ENCODE results near the gene TMEM109.

Gene TMEM109

DNA sequence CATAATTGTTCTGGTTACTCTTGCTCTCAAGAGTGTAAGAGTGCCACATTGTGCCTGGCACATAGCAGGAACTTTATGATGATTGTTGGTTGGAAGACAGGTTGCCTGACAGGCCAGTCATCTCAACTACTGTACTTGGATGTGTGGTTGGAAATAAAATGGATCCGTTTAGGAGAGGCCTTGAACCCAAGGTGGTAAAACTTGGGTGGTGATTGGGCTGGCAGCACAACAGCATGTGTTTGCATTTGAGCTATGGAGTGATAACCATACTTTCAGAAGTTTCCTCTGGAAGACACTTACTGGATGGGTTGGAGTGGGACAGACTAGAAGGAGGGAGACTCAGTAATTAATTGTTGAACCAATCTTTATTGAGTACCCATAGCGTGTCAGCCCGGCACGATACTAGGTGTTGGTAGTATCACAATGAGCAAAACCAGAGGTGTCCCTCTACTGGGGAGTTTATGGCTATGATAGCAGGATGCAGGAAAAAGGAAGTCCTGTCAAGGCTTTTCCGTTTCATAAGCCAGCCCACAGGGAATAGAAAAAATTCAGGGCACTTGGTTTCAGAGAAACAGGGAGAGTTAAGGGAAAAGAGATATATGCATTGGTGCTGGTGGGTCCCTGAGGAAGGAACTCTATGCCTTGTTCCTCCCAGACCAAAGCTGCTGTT is 3.1 kb upstream of the TMEM109 start:
- no peak for DNase-seq

DNA sequence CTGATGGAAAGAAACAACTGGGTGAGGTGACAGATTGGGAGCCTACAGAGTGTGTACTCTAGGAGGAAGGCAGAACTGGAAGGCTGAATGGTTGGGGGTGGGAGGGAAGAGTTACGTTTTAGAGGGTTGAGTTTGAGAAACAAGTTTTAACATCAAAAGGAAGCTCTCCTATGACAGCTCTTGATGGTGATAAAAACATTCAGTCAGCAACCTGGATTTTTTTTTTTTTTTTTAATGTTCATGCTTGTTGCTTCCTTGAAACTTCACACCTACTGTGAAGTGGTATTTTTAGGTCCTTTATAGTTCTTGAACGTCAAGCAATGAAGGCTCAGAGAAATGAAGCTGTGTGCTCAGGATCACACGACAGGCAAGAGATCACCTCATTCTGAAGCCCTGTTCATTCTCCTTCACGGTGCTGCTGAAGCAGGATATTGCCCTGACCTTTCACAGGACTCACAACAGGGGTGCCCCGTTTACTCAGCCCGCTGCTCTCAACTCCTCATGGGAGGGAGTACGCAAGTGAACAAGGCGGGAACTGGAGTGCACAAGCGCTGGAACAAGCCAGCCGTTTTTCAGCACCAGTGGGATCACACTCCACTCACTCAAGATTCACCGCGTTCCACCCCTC is 1.6 kb upstream of the TMEM109 start:
- no peak for DNase-seq

DNA sequence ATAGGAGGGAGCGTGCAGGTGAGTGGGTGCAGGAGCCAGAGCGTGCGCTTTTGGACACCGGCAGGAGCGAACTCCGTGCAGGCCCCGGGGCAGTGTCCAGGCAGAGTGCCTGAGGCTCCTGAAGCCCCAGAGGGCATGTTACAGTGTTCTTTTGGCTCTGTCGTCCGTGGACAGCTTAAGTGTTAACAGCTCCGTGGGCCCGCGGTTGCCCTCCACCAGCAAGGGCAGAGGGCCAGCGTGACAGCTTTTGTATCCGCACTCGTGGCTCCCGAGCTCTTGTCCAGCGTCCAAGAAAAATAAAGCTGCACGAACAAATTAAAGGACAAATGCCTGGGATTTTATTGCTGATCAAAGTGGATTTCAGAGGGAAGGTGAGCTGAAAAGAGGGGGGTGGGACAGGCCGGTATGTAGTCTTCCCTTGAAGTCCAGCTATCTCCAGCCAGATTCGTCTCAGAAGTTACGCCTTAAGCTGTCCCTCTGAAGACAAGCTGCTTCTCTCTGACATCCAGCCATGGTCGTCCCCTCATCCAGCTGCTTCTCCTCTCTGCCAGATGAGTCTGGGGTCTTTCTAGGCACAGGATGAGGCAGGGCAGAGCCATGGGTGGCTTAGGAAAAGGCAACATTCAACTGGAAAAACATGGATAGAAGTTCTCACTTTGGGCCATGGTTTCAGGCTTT is 968 bp upstream of the TMEM109 start:
- DNase-seq = no peak

DNA sequence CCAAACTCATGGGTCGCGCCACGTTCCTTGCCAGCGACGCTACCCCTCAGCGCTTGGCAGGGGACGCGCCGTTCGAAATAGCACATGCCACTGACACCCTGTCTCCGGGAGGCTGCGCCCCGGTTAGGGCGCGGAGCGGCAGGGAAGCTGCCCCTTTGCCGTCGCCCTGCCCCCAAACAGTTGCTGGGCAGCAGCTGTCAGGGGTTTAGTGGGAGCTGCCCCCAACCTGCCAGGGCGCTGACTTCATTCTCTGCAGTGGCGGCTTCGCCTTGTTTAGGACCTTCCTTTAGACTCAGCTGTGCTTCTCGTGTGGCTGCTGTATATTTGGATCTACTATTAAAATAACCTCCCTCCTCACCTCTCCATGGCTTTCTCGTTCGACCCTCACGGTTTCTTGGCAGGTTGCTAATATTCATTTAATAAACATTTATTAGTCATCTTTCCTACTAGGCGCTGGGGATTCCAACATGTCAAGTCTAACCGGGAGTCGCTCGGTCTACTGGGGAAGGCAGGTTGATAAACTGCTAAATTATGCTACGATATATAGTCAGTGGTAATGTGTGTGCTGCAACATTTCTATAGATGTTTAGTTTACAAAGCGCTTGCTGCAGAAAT is 782 bp downstream of the TMEM109 start:
- no peak for DNase-seq

DNA sequence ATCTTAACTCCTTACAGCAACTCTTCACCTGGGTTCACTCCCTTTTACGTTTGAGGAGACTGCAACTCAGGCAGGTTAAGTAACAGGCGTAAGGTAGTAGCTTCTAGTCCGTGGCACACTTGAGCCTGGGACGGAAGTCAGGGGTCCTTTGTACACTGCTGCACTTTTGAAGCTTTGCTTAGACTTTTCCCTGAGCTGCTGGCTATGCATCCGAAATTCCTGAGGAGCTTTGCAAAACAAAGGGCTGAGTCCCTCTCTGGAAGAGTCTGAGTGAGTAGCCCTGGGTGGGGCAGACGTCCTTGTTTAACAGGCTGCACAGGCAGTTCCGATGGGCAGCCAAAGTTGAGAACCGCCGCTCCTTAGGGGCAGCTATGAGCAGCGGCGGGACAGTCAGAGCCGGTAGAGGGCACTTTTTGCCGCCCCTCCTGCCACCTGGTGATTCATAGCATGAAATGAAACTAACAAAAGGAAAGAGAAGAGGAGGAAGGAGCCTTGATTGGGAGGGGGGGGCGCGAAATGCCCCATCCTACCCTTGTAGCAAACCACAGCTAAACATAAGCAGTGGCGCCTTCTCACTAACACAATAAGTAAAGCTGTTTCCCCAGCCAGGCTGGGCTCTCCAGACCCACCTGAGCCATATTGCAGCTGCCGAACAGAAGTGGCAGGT is 1.4 kb downstream of the TMEM109 start:
- DNase-seq = peak; percentile 67

DNA sequence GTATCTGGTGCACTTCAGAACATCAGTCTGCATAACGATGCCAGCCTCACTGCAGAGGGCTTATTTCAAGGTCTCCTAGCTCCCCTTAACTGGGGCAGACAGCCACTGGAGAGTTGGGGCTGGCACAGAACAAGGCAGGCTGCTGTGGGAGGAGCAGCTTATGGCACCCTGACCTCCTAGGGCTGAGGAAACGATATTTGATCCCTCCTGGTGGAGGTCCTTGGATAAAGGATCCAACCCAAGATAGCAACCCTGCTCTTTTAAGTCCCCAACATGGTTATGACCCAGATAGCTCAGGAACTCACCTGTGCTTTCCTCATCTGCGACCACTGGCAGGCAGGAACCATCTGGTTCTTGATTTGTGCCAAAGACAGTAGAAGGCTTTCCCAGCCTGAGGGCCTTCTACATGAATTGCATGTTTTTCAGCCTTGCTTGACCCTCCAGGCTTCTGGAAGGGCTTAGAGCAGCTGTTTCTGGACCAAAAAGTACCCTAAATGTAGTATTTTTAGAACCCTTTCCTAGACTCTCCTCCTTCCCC is 2.8 kb downstream of the TMEM109 start:
- no peak for DNase-seq

DNA sequence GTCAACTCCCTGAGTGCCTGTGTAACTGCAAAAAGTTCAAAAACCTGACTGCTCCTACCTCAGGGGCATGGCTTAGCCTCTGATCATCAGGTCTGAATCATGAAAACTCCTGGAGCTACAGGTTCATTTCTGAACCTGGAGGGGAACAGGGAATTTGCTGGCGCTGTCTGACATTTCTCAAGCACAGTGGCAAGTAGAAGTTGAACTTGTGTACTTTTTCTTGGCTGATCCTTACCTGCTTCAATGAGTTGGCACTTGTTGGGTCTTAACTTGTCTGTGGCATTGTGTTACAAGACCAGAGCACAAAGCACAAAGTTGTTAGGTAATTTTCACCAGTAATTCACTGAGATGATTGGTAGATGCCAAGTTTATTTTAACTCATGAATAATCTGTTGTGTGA is 3.3 kb downstream of the TMEM109 start:
- no peak for DNase-seq

DNA sequence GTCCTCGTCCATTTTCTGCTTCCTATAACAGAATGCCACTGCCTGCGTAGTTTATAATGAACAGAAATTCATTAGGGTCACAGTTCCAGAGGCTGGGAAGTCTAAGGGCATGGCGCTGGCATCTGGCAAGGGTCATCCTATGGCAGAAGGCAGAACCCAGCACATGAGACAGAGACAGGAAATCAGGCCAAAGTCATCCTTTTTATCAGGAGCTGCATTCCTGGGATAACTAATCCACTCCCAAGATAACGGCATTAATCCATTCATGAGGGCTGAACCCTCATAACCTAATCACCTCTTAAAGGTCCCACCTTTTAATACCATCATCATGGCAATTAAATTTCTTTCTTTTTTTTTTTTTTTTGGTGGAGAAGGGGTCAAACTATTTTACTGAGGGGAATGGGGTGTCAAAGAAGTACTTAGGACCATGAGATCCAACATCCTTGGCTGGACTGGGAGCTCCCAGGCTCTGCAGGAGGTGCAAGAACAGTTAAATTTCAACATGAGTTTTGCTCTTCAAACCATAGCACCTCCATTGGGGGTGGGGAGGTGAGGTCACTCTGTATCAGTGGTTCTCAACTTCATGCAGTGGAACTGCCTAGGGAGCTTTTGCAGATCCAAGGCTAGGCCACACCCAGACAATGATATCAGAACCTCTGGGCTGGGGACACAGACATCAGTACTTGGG is 4.4 kb downstream of the TMEM109 start:
- DNase-seq = no peak

DNA sequence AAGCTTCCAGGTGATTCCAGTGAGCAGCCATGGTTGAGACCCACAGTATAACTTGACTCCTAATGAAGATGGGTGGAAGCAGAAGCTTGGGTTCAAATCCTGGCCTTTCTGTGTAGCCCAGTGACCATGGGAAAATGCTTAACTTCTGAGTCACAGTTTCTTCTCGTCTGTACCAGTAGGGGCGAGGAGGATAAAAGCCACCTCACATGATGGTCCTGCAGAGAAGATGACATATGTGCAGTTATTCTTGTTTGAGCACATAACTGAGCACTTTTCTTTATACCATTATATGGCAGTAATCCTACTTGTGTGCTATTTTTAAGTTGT is 4.9 kb downstream of the TMEM109 start:
- no peak for DNase-seq

DNA sequence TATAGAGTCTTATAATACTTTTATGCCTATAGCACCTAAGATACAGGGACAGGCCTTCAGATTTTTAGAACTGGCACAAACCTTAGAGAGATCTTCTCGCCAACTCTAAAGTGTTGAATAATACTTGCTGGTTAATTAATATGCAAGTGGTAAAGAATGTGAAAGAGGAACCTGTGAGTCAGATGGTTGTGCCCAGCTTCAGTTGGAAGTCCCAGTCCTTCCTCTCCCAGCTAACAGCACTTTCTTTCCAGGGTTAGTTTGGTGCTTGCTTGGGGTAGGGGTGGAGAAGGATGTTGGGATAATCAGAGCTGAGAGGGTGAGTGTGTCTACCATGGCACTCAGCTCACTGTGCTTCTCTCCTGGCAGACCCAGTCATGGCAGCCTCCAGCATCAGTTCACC is 5.4 kb downstream of the TMEM109 start:
- DNase-seq = no peak

DNA sequence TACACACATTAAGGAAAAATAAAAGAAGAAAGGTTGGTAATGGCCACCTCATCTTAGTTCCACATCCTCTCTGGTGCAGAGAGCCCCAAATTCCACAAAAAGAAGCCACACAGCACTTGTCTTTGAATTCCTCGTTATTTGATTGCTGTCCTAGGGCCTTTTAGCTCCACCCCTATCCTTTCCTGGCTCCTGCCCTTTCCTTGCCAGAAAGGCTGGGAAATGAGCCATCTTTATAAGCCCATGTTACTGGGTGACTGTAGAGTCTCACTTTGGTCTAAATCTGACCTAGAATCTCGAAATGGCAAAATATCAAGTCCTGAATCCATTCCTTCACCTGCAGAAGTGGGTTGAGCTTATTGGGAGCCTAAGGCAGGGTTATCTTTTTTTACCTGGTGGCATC is 6.0 kb downstream of the TMEM109 start:
- DNase-seq = no peak

DNA sequence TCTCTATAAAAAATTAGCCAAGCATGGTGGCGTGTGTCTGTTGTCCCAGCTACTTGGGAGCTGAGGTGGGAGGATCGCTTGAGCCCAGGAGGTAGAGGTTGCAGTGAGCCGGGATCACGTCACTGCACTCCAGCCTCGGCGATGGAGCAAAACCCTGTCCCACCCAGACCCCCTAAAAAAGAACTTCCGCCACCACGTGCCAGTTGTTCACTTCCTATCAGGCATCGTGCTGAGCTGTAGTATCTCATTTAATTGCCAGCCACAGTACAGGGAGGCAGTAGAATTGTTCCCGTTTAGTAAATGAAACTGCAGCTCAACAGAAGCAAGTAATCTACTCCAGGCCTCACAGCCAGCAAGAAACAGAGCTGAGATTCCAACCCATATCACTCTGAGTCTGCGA is 7.3 kb downstream of the TMEM109 start:
- no peak for DNase-seq

DNA sequence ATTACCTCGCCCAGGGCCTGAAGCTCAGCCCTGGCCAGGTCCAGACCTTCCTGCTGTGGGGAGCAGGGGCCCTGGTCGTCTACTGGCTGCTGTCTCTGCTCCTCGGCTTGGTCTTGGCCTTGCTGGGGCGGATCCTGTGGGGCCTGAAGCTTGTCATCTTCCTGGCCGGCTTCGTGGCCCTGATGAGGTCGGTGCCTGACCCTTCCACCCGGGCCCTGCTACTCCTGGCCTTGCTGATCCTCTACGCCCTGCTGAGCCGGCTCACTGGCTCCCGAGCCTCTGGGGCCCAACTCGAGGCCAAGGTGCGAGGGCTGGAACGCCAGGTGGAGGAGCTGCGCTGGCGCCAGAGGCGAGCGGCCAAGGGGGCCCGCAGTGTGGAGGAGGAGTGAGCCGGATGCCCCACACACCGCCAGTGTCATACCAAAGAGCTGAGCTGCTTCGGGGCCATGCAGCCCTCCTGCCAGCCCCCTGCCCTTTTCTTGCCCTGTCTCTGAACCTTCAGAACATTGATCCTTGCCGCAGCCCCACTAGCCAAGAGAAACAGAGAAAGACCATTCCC is 7.9 kb downstream of the TMEM109 start:
- DNase-seq = no peak

DNA sequence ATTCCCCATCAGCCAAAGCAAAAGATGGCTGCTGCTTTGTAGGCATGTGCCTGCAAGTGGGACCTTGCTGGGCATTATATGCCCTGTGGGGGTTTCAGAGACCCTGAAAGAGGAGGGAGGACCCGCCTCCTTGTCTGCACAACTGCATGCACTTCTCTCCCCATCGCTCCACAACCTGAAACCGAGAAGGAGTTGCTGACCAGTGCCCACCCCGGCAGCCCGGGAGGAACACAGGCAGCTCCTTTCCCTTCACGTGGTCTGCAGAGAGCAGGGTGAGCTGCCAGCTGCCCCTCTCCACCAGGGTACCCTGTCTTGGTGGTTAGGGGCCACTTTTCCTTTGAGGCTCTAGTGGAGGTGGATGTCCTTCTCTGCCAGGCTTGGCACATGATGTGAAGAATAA is 8.9 kb downstream of the TMEM109 start:
- DNase-seq = no peak

DNA sequence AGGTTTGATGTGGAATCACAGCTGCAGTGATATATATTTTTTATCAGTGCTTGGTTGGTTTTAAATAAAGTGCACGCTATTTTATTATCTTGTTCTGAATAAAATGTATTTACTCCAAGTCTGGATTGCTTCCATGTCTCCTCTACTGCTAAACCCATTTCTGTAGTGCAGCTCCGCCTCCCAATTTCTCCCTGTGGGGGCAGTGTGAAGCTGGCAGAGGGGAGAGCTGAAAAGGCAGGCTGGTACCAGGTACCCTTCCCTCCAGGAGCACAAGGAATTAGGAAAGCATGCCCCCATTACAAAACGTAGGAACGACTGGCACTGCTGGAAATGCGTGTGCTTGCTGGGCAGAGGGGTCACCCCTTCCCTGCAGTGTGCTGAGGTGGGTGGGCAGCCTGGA is 9.4 kb downstream of the TMEM109 start:
- no peak for DNase-seq

DNA sequence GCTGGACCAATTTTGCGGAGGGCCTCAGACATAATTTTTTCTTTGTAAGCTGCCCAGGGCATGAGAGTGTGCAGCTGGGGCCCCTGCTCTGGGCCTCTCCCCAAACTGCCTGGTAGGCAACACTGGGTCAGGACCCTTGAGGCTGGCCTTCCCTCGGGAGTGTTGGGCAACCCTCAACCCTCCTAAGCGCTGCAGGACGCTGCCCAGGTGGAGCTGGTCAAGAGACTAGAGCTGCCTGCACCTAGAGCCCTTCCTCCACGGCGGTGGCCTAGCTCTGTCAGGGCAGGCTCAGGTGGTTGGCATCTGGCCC is 9.8 kb downstream of the TMEM109 start:
- no peak for DNase-seq

DNA sequence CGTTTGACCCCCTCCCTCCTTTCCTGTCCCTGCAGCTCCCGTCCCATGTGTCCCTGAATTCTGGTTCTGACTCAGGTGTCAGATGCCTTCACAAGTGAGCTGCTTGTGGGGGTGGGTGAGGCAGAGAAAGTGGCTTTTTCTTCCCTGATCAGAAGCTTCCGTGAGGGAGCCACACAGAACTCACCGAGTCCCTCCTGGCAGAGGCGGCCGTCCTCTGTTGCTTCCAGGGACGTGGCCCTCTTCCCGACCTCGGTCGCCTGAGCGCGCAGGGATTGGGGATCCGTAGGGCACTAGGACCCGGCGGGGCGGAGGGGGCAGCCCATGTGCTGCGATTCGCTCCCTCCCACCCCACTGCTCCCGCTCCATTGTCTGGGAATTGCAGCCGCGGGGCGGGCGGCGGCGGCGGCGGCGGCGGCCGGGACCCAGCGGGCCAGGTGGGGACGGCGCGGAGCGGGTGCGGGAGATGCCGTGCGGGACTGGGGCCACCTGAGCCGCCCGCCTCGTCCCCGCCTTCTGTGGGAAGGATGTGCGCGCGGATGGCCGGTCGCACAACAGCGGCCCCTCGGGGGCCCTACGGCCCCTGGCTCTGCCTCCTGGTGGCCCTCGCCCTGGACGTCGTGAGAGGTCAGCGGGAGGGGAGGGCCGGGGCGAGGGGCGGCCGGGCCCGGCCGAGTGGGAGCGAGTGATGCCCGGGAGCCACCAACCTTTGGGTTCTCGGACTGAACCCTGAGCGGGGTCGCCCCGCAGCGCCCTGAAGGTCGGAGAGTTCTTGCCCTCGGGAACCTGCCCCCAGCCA is 10.3 kb downstream of the TMEM109 start, which contains the start of gene TMEM132A:
Gene TMEM132A, plus strand, starts transcription at position 351 of the 796 bp plus-strand sequence. Its CDS starts 174 bp downstream, at position 525.
- DNase-seq = no peak

DNA sequence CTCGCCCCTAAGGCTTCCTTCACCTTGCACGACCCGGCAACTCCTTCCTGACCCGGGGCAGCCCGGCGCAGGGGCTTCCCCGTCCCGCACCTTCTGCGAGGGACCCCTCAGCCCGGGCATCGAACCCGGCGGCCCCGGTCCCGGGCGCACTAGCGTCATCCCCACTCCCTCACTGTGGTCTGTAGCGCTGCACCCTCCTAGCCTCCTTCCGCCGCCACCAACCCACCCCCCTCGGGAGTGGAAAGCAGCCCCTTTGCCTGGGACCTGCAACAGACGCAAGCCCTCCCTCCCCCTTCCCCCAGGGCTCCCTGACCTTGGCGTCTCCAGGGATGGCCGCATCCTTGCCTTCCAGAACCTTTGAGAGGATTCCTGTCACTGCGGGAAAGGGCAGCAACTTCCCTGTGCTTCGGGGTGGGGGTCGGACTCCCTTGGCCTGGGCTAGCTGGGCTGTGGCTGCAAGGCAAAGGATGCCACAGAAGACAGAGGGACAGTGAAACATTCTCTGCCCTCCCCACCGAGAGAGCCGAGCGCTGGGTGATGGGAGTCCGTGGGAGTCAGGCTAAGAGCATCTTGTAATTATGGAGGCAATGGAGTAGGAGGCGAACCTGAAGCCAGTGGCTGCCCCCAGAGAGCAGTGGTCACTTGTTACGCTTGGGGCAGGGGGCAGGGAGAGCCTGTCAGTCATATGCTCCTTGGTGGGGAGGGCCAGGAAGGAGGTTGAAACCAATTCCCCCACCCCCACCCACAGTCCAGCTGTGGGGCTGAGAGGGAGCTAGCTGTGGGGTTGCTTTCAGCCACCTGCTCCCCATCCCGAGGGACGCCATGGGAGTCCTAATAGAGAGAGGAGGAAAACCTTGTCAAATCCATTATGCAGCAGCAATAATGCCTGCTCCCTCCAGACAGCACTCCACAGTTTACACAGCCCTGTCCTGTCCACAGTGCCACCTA is 11.2 kb downstream of the TMEM109 start:
- no peak for DNase-seq

DNA sequence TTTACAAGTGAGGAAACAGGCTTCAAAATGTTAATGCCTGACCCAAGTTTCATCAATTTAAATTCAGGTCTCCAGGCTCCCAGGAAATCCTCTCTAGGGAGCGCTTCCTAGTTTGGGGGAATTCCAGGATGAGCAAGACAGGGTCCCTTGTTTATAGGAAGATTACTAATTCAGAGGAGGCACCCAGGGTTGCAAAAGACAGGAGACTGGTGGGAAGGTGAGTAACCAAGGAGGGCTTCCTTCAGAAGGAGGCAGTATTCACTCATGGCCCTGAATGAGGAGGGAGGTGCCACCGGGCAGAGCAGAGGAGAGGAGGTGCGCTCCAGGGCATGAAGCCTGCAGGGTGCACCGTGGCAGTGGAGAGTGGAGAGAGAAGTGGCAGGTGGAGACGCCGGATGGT is 11.9 kb downstream of the TMEM109 start:
- no peak for DNase-seq

DNA sequence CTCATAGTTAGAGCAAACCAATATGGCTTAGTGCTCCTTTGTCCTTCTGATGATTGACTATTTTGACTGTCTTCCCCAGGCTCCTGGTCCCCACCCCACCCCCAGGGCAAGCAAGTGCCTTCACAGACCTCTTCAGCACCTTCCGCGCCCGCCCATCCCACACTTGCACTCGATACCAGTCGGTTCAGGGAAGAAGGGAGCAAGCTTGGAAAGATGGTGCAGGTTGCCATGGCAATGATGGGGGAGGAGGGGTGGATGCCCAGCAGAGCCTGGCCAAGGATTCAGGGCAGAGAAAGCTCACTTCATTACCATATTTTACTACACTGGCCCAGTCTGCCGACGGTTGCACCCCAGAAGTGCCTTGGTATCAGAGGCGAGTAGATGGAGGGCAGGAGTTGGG is 12.5 kb downstream of the TMEM109 start:
- no peak for DNase-seq

All from stimulated activated CD4-positive, alpha-beta T cell treated with anti-CD3 and anti-CD28 coated beads, Interleukin-1b, Interleukin-23, amount 100 ng/mL, for 48 hours (primary cell).